Measurements from ENCODE around the gene ADH4.
A peak's percentile ranks its signal among the peaks of the same experiment; 100 is the strongest.
"Not testable (repeated sequence)": the region's sequence is repeated elsewhere in the genome, so short reads cannot be mapped to it uniquely, and the experiment has no call there.

ADH4 gene

DNA sequence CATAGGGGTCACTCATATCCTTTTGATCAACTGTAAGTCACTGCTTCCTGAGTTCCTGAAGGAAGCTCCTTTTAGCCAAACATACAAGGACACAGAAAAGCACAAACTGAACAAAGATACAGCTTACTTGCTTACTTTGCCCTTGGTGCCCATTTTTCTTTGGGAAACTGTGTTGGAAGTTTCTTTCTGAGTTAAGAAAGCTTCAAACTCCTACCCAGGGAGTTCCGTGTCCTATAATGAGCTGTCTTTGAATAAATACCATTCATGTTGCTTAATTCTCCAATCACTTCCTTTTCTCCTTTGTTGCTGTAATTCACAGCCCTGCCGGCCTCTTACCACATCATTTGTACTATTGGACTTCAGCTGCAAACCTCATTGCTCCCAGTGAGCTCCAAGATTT is at the start of gene ADH4:
Gene ADH4, minus strand, starts transcription at position 228 of the 400 bp plus-strand sequence. Its CDS starts 75 bp downstream, at position 153.
- no peak for DNase-seq

DNA sequence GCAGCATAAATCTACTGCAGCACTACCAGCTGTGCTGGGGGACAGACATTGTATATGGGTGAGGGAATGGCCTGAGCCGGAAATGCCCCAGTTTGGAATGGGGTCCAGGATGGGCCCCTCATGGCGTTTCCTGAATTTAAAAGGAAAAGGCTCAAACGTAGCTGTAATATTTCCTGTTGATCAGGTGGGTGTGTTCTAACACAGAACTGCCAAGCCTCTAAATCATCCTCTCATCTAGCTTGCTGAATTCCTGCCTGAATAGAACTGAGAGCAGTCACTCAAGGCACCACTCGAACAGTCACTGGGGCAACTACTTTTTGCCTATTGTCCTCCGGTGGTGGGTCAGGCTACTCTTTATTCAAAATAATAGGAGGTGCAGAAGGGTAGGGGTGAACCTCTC is 46.2 kb upstream of the ADH4 start:
- DNase-seq, result no peak

DNA sequence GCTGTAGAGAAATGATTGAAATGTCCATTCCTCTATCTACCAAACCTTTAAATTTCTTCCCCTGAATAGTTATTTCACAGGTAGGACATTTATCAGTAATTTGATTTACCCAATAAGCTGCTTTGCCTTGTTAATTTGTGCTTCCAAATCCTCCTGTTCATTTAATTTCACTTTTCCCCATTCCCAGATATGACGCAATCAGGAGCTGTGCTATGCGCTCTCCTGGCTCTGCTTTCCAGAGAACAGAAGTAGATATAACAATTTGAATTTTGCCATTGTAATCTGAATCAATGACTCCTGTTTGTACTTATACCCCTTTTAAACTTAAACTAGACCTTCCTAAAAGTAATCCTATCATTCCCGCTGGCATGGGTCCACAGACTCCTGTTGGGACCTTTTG is 45.8 kb upstream of the ADH4 start:
- not testable (repeated sequence) for DNase-seq

DNA sequence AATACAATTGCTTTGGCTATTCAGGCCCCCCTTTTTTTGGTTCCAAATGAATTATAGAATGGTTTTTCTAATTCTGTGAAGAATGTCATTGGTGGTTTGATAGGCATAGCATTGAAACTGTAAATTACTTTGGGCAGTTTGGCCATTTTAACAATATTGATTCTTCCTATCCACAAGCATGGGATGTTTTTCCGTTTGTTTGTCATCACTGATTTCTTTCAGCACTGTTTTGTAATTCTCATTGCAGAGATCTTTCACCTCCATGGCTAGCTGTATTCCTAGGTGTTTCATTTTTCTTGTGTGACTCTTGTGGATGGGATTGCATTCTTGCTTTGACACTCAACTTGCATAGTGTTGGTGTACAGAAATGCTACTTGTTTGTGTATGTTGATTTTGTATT is 41.9 kb upstream of the ADH4 start:
- no peak for DNase-seq

DNA sequence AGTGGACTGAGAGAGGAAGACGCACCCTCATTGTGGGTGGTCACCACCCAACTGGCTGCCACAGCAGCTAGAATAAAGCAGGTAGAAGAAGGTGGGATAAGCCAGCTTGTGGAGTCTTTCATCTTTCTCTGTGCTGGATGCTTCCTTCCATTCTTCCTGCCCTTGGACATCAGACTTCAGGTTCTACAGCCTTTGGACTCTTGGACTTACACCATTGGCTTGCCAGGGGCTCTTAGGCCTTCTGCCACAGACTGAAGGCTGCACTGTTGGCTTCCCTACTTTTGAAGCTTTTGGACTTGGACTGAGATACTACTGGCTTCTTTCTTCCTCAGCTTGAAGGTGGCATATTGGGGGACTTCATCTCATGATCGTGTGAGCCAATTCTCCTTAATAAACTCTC is 41.5 kb upstream of the ADH4 start:
- DNase-seq, result no peak

DNA sequence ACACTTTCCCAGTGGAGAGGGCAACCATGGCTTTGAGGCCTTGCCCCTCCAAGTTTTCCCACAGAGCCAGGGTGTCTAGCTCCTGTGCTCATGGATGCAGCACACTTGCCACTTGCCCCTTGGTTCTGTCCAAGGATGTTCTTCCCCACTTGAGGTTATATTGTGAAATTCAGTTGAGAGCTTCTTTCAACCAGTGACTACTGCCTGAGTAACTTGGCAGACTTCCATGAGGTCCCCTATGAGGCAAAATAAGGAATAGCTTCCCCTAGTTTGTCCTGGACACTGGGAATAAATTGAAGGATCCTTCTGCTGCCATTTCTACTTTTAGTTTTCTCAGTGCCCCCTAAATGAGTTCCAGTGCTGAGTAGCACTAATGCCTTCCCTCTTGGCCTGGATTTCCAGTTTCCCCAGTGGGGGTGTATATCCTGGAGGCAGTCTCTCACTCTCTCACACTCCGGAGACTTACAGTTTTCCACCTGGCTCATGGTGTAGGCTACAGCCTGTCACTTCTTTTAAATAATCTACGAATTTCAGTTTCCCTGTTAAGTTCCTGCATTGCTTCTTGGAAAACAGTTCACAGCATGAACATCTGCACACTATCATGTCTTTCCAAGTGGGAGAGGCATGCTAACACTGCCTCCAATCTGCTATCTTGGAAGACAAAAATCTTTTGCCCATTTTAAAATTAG is 36.4 kb upstream of the ADH4 start:
- no peak for DNase-seq

DNA sequence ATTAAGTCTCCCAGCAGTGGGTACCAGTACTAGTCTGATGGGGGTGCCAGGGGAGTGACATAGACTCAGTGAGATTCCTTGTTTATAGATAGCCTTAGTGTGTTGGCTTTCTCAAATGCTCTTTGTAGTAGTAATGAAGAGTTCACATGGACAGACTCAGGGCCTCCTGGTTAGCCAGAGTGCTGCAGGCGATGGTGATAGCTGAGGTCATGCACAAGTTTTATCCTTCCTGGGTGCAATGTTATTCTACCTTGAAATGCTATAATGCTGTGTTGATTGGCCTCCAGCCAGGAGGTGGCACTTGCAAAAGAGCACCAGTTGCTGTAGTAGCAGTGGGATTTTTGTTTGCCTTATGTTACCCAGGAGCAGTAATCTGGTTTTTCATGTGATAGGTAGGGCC is 35.5 kb upstream of the ADH4 start:
- no peak for DNase-seq

DNA sequence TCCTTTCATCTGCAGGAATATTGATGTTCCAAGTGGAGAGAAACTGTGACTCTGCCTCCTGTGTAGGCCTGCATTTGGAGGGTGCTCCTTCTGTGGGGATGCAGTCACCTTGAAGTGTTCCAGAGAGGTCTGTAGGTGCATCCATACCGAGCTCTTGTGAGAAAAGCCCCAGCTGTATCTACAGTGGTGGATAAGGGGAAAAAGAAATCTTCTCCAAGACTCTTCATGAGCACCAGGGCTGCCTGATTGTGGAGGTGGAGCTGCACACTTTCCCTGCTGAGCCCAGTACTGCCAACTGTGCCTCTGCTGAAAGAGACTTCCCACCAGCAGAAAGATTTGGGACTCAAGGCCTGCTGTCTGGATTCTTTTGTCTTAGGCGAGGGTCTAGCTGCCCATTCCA is 35.1 kb upstream of the ADH4 start:
- no peak for DNase-seq

DNA sequence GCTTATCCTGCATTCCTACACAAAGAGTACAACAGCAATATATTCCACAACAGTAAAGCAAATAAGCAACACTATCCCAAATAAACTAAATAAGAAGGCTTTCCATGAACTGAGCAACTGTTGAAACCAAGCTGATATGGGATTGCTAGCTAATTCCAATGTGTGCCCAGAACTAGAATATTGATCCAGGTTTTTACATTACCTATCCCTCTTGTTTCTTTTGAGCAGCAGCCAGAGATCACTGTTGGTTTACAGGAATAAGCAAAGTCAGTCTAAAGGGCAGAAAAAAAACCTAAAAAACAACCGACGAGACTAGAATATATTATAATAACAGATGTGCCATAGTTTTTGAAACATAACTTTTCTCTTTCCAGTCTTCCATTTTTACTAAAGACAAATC is 22.4 kb upstream of the ADH4 start:
- DNase-seq, result no peak

DNA sequence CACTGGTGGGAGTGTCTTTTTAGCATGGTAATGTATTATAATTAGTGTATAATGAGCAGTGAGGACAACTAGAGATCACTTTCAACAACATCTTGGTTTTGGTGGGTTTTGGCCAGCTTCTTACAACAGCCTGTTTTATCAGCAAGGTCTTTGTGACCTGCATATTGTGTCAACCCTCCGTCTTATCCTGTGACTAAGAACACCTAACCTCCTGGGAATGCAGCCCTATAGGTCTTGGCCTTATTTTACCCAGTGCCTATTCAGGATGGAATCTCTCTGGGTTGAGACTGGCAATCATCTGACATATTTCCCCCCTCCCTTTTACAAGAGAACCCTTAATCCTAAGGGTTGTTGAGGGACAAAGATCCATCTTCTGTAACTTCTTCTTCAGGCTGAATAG is 21.9 kb upstream of the ADH4 start:
- no peak for DNase-seq

DNA sequence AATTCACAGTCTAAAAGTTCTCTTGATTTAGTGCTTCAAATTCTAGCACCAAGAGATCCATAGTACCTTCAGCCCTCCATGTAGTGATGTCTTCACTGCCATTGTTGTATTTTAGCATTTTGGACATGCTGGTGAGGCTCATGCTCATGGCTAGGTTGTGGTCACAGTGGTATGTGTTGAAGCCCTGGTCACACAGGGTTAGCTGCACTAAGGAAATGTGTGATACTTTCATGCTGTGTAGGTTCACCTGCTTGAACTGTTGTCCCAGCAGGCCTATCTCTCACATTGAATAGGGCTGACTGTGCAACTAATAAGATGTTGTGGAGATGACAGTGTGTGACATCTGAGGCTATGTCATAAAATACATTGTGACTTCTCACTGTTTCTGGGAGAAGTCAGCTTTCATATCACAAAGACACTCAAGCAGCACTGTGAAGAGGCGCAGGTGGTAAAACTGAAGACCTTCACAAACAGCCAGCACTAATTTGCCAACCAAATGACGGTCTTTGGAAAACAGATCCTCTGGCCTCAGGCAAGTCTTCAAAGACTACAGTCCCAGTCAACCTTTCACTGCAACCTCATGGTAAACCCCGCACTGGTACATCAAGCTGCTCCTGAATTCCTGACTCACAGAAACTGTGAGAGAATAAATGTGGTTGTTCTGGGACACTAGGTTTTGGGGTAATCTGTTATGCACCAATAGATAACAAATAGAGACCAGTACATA is 17.4 kb upstream of the ADH4 start:
- no peak for DNase-seq

DNA sequence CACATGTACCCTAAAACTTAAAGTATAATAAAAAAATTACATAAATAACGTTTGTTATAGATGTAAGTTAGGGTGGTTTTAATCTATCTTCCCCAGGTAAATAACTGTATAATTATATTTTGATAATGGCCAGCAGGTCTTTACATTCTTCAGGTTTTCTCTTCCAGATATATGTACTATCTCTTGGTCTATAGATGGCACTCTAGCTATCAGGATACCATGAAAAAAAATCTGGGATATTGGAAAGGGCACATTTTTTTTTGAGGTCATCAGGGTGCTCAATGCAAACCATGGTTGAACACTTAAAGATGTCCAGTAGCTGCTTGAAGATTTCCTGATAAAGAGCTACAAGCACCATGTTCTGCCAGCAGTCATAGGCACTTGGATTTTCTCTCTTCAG is 15.6 kb upstream of the ADH4 start:
- DNase-seq, result peak in 1 of 2 experiments; percentile 0

DNA sequence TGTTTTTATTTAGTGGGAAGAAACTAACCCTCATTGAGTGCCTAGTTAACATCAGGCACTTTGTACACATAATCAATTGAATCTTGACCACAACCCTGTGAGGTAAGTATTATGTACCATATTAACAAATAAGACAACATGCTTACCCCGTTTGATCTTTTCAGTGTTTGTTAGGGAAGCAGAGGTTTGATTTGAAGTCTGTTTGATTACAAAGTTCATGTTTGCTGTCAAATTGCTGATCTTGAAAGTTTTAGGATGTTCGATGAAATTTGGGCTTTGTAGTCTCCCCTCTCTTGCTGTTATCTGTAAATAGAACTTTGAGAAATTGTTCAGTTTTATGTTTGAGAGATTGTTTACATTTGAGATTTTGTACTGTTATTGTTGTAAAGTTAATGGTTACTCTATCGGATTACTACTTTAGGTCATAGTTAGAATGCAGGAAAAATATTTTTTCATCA is 13.4 kb upstream of the ADH4 start:
- no peak for DNase-seq

DNA sequence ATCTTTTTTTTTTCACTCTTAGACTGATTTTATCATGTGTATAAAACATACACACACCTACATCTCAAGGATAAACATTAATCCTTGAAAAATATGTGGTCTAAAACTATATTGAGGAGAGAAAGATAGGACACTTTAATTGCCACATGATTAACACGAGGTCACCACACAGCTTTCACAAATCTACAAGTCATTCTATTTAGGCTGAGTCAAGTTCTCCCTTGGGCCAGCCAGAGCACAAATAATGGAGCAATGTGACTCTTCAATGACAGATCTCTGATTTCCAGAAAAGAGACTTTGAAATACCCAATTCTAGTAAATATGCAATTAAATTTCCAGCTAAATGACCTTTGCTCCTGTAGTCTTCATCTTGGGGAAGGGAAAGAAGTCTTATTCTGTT is 12.9 kb upstream of the ADH4 start:
- no peak for DNase-seq

DNA sequence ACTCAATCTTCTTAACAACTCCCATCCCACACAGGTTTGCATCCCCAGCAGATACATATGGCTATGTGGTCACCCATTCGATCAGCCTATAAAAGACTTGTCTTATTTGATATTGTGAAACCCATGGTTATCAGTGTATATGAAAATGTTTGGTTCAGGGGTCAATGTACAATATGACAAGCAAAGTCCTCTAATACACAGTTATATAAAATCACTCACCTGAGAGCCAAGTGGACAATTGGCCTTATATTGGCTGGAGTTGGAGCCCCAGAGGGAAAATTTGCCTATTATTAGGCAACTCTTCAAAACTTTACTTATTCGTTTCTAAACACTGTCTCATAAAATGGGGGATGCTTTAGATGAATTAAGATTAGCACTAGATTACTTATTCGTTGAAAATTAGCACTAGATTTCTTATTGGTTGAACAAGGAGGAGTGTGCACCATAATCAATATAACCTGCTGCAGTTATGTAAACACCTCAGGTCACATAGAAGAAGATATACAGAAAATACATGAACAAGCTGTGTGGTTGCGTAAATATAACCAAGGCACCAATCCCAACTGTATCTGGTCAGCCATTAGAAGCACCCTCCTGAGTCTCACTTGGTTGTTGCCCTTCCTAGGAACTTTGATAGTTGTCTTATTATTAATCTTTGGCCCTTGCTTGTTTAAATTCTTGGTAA is 10.7 kb upstream of the ADH4 start:
- DNase-seq, result no peak

DNA sequence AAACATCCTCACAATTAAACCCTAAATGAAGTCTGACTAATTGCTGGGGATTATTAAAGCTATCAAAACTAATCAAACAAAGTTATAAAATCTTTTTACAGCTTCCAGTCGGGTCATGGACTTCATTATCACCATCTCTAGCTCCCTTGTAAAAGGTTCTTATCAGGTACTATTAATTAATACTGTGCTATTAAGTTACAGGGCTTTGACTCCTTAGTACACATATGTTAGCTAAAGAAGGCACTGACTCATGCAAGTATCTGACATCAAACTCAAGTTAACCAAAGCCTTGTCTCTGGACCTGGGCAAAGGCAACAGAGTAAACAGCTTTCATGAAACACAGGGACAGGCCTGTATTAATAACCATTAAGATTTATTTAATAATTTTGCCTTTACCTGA is 7.9 kb upstream of the ADH4 start:
- DNase-seq, result no peak

DNA sequence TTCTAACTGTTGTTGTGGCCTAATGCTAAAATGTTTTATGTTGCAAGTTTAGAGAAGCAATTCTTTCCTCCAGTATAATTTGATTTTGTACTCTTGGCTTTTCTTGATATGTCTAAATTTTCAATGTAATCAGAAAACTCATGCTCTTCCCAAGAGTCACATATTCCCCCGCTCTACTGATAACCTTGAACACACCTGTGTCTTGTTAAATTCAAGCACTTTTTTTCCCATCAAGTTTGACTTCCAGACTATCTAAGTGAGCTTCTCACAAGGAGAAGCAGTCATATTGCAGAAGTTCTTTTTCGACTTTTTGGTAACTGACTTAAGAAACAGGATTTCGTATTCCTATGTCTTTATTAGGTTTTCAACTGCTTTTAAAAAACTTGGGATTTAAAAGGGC is 7.4 kb upstream of the ADH4 start:
- DNase-seq, result no peak

DNA sequence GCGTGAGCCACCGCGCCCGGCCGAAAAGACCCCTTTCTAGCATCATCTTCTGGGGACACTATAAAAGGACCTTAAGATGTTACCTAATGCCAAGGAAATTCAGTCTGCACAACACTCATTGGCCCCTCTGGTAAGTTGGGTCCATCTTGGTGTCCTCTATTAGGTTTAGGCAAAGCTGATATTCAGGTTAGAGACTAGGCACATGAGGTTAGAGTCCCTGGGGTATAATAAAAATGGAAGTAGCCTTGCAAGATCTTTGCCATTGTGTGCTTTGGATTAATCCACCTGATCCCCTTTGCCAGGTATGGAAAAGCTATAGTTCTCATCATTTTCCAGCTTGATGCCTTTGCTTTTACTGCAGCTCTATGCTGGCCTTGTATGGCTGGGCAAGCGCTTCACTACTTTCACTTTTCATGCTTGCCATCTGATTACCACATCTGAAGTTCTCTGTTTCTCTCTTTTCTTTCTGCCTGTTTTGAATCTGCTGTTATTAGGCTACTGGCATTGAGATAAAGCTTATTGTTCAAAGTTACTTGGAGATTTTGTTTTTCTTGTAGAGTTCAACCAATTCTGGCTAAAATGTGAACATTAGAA is 5.4 kb upstream of the ADH4 start:
- no peak for DNase-seq

DNA sequence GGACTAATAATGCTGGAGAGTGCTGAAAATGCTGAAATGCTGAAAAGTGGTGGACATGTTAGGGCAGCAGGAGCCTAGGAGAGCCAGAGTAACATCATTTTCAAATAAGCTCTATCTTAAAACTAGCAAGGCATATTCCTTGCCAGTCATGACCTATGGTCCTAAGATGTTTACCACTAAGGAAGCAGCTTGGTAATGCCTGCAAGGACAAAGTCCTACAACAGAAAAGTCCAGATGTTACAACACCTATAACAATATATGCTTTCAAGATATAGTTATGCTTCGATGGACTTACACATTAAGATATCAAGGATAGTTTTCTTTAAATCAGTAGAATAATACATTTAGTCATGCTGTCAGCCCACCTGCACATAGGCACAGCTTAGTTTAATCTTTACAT is 4.5 kb upstream of the ADH4 start:
- DNase-seq, result no peak

DNA sequence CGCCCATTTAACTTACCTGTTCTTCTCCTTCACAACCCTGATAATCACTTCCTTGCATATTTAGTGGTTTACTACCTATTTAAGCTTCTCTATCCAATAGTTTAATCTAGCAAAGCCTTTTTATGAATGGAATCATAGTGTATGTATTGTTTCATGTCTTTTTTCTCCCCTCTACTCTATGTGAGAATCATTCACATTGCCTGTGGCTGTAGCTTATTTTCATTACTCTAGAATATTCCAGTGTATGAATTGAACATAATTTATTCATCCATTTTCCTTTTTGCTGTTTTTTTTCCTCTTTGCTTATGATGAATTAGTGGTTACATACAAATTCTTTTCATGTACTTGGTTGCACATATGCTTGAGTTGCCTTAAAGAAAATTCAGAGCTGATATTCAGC is 490 bp upstream of the ADH4 start:
- no peak for DNase-seq

DNA sequence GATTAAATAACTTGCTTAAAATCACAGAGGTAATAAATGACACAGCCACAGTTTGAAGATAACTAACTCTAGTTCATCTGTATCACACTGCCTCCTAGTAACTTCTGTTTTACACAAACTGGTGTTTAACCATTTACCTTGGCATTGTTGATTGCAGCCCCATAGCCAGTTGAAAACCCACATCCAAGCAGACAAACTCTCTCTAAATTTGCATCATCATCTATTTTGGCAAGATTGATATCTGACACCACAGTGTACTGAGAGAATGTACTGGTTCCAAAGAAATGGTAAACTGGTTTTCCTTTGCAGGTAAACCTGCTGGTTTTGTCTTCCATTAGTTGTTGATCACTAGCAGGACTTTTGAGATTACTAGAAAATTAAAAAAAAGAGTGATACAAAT is 7.8 kb downstream of the ADH4 start:
- no peak for DNase-seq

DNA sequence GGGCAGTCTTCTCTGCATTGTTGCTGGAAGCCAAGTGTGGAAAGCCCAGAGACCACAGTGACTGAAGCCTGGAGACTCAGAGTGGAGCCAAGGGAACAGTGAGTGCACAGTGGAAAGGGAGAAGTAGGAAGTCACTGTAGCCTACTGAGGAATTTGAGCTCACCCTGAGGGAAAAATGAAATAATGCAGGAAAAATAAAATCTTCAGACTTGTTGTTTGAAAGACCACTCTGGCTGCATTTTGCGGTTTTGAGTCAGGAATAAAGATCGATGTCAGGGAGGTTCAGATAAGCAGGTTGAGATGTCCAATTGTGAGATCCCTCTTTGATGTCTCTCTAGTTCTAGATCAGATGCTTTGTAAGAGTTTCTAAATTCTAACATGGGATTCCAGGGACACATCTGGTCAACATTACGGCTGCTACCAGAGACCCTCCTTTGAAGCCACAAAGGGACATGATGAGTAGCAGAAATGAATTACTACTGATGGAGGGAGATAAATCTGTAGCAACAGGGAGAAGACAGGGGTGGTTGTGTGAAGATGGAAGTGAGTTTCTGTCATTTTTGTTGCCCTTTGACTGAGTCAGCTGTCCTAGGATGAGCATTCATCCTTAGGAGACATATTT is 8.4 kb downstream of the ADH4 start:
- no peak for DNase-seq

DNA sequence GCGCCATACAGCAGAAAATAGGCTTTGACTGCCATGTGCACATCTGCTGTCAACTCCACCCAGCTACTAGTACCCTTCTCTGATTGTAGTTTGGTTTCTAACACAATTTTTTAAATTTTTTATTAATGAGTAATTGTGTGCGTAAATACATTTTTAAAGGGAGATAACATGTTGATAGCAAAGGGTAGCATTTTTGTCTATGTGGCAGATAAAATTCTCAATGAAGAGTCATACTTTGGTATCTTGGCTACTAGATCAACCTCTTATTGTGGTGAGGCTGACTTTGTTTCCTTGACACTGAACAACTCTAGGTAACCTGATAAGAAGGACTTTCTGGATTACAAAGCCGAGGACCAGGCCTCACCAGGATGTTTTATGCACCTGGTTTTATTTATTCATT is 9.5 kb downstream of the ADH4 start:
- no peak for DNase-seq
